ENCODE results near the gene BCL11B.

The BCL11B gene

DNA sequence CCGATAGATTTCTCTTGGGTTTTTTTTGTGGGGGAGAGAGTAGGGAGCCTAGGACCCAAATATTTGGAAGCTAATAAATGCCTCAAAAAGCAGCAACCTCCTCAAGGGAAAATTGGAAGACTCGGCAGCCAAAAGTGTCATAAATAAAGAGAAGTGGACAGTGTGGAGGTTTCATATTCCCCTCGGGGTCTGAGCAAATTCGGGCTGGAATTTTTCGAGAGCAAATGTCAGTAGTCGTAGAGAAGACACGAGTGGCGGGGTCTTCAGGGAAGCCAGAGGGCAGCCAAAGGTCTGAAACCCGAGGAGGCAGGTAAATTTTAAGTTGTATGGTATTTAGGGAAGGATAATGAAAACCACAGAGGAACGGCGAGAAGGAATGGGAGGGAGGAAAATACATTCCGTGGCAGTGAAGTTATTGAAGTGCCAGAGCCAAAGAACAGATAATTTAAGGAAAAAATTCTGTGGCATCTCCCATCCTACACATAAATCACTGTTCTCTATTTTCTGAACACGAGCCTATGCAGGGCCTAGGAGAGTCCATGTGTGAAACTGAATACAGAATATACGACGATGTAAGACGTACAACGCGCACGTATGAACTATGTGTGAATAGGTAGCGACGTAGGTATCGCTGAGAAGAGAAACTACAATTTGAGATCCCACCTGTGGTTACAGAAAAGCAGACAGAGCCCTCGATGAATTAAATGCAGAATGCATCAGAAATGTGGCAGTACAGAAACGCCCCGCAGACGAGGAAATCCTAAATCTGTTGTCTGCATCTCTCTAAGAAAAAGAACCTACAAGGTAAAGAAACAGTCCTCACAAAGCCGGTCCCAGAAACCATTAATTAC is 12.9 kb downstream of the BCL11B start:
- no peak for TF ChIP-seq GATA3 (IDR thresholded peaks at IDR 0.05; ENCODE audit: low read depth, low read length)
- TF ChIP-seq GATA2 (IDR thresholded peaks at IDR 0.05; ENCODE audit: low read depth, low read length), result no peak

GRCh38 chr14:99258341-99258861 is 13.6 kb downstream of the BCL11B start:
- no peak for TF ChIP-seq GATA2 (IDR thresholded peaks at IDR 0.05; ENCODE audit: low read depth, low read length)

- TF ChIP-seq GATA3 (IDR thresholded peaks at IDR 0.05; ENCODE audit: low read depth, low read length) (no peak), GATA2 (IDR thresholded peaks at IDR 0.05; ENCODE audit: low read depth, low read length) (no peak)
Measured at GRCh38 chr14:99257673-99258221, 14.2 kb downstream of the BCL11B start.

DNA sequence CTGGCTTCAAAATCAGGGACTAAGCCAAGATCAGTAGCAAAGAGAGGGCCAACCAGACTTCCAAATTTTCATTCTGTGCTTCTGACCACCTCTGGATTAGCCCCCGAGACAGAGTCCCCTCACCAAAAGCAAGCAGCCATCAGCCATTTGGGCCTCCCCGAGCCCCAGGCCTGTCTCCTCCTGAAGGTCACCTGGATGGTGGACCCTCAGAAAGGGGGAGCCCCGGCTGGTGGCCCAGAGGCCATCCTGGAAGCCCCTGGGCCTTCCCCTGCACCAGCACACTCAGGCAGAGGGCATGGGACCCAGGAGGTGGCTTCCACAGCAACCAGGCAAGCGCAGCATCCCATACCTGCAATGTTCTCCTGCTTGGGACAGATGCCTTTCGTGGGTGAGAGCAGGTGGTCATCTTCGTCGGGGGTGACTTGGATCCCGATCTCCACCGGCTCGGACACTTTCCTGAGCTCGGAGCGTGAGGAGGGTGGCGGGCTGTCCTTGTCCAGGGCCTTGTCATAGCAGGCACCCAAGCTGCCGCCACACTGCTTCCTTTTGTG is 14.8 kb downstream of the BCL11B start:
- TF ChIP-seq GATA3 (IDR thresholded peaks at IDR 0.05; ENCODE audit: low read depth, low read length), result no peak
- no peak for TF ChIP-seq GATA2 (IDR thresholded peaks at IDR 0.05; ENCODE audit: low read depth, low read length)

GRCh38 chr14:99256483-99256874 is 15.5 kb downstream of the BCL11B start:
- no peak for TF ChIP-seq GATA3 (IDR thresholded peaks at IDR 0.05; ENCODE audit: low read depth, low read length)
- no peak for TF ChIP-seq GATA2 (IDR thresholded peaks at IDR 0.05; ENCODE audit: low read depth, low read length)

- TF ChIP-seq GATA2 (IDR thresholded peaks at IDR 0.05; ENCODE audit: low read depth, low read length) (no peak), GATA3 (IDR thresholded peaks at IDR 0.05; ENCODE audit: low read depth, low read length) (no peak)
Measured at GRCh38 chr14:99255621-99256482, 16.1 kb downstream of the BCL11B start.

DNA sequence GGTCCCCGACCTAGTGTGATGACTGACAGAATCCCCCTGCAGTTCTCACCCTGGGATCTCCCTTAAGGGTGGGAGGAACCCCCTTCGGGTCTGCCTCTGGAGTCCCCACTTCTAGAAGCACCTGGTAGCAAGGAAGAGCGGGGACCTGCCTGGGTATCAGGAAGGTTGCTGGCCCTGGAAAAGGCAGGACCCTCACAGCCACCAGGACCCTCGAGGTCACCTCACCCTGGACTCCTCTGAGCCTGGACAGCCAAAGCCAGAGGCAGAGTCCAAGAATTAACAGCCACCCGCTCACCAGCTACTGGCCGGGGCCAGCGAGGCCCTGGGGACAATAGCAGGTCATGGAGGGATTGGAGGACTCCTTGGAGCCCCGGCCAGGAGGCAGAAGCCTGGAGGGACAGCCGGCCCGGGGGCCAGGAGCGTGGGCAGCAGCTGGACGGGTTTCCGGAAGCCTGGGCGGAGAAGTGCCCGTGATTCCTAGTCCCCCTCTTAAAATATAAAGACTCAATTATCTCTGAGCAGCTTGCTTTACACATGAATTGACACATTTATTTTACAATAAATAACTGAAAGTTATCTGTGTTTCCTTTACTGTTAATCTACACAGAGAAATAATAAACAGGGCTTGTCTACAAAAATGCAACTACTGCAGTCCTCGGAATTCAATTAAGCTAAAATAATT is 17.5 kb downstream of the BCL11B start:
- no peak for TF ChIP-seq GATA2 (IDR thresholded peaks at IDR 0.05; ENCODE audit: low read depth, low read length)

DNA sequence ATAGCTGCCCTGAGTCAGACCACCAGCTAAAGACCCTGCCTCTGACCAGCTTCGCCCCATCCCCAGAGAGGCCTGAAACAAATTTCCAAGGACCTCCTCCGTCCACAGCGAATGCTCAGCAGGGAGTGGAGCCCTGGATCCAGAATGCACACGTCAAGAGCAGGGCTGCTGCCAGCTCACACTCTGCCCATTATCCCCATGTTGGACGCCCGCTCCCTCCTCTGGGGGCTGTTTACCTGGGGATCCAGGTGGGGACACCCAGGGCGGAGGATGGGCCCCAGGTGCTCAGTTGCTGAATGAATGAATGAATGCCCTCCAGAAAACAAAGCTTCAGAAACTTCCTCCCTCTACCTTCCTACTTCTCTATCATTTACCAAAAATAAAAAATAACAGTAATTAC is 18.1 kb downstream of the BCL11B start:
- TF ChIP-seq GATA2 (IDR thresholded peaks at IDR 0.05; ENCODE audit: low read depth, low read length) (no peak), GATA3 (IDR thresholded peaks at IDR 0.05; ENCODE audit: low read depth, low read length) (no peak)

DNA sequence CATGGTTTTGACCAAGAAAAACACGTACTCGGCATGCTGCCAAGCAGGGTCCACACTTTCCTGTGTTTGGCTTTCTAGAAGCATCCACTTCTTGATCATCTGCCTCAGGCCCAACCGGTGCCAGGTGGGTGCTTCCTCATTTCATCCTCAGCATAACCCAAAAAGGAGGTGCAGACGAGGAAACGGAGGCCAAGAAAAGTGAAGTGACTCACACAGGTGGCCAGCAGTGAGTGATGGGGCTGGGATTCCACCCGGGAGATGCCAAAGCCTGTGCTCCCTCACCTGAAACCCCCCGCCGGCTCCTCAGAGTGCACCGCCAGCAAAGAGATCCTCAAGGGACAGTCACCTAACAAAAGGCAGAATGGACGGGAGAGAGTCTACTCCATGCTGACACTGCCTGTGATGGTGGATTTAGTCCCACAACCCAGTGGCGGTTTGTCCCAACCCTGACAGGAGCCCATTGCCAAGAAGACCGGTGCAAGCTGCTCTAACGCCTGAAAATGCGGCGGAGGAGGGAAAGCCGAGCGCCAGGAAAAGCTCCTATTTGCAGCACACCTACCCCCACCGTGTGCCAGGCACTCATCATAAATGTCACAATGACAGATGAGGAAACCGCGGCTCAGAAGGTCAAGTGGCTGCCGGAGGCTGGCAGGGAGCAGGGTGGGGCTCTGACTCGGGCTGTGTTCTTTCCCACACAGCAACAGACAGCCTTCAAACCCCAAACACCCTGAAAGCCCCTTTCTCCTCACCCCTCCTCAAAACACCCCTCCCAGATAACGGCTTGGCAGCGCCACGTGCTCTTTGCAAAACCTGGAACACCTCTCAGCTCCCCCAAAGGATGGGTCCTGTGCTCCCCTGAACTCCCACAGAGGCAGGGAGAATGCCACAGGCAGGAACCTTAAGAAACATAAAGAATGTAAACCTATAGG is 18.8 kb downstream of the BCL11B start:
- TF ChIP-seq GATA3 (IDR thresholded peaks at IDR 0.05; ENCODE audit: low read depth, low read length), result no peak
- TF ChIP-seq GATA2 (IDR thresholded peaks at IDR 0.05; ENCODE audit: low read depth, low read length), result no peak

DNA sequence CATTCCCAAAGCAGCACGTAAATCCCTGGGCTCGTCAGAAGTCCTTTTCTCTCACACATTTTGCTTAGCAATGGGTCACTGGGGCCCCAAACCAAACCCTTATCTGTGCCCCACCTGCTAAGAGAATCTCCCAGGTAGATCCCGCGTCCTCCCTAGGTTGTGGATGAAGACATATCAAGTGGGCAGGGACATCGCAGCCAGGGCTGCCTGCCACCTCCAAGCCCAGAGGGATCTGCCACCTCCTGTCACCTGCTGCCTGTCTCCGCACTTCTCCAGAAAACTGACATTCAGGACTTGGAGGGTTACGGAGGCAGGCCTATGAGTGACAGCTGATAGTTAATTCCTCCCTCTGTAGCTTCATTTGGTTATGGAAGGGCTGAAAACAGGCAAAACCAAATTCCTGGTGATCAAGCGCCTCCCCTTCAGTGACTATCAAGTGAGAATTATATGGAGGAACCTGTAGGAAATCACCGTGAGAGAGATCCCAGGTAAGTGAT is 19.5 kb downstream of the BCL11B start:
- TF ChIP-seq GATA3 (IDR thresholded peaks at IDR 0.05; ENCODE audit: low read depth, low read length) (no peak), GATA2 (IDR thresholded peaks at IDR 0.05; ENCODE audit: low read depth, low read length) (no peak)

- TF ChIP-seq GATA2 (IDR thresholded peaks at IDR 0.05; ENCODE audit: low read depth, low read length) (no peak), GATA3 (IDR thresholded peaks at IDR 0.05; ENCODE audit: low read depth, low read length) (no peak)
Measured at GRCh38 chr14:99251721-99252120, 20.3 kb downstream of the BCL11B start.

GRCh38 chr14:99250636-99251208 is 21.3 kb downstream of the BCL11B start:
- no peak for TF ChIP-seq GATA2 (IDR thresholded peaks at IDR 0.05; ENCODE audit: low read depth, low read length)
- no peak for TF ChIP-seq GATA3 (IDR thresholded peaks at IDR 0.05; ENCODE audit: low read depth, low read length)

Measured in SH-SY5Y (cell line).